NCI-H2171 treated with DMSO at 0.1 percent for 48 hours (cell line): ENCODE results near the gene RPL9.
A peak's percentile ranks its signal among the peaks of the same experiment; 100 is the strongest.
"Not testable (repeated sequence)": the region's sequence is repeated elsewhere in the genome, so short reads cannot be mapped to it uniquely, and the experiment has no call there.

Source experiments
- DNase-seq: peaks from one replicate; lab custom pipeline; 2025; lab: John Stamatoyannopoulos, UW

Gene RPL9

GRCh38 chr4:39458505-39459300, at the start of gene RPL9, which contains the start of gene LIAS:
Gene RPL9, minus strand, starts transcription at chr4:39458922. Its CDS starts 483 bp downstream, at chr4:39458439.
Gene LIAS, plus strand, starts transcription at chr4:39459056. Its CDS starts 62 bp downstream, at chr4:39459118.
- peak; percentile 88 for DNase-seq

DNA sequence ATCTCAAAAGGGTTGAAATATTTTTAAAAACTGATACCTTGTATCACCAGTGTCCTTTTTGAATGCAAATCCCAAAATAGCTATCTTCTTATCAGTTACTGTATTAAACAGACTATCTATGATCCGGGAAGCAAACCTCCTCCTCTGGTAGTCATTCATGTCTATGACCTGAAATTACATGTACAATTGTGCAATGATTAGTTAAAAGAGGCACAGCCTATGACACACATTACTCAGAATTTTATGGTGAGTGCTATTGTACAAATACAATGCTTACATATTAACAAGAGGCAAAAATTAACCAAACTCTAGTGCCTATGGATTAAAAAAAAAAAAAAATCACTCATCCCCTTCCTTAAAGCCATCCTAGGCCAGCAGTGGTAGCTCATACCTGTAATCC, 46.9 kb upstream of the RPL9 start:
- DNase-seq = no peak

GRCh38 chr4:39504538-39504937, 45.8 kb upstream of the RPL9 start:
- DNase-seq = no peak

DNA sequence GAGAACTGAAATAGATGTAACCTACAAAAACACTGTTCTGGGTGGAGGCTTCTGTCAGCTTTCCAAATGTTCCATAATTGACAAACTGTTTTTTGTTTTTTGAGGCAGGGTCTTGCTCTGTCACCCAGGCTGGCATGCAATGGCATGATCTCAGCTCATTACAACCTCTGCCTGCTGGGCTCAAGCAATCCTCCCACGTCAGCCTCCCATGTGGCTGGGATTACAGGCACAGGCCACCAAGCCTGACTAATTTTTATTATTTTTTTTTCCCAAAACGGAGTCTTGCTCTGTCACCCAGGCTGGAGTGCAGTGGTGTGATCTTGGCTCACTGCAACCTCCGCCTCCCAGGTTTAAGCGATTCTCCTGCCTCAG, 43.9 kb upstream of the RPL9 start:
- DNase-seq = not testable (repeated sequence)

DNA sequence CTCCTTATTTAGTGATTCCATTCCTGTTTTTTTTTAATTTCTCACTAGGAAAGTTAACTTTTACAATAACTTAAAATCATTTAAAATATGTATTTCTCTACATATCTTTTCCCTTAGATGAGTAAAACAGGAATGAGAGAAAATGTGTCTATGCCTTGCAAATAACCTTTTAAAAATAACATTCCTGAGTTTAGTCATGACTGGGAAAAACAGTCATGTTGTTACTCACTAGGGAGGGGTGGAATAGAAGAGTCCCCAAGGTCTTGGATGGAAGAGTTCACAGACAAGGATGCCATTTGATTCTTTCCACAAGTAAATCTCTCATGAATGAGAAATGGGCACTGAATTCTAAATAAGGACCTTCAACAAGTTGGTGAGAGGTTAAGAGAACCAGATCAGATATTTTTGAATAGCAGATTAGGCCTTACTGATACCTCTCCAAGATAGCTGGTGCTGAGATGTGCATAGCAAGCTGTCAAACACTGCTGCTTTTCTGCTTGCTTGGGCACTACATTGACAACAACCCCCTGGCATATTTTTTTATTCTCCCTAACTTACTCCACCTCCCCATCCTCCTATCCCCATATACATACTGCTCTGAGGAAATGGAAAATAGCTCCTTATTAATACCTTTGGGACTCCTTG, 43.4 kb upstream of the RPL9 start:
- no peak for DNase-seq

DNA sequence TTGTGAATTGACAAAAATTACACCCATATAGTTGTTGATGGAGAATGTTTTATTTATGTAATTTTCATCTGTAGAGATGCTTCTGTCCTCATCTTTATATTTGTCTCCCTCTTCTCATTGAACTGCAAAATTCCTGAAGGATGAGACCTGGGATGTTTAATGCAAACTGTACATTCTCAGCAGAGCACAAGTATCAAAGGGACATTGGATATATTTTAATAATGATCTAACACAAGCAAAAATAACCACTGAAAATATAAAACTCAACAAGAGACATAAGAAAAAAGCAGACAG, 40.0 kb upstream of the RPL9 start:
- no peak for DNase-seq

- no peak for DNase-seq
These were observed 39.4 kb upstream of the RPL9 start for GRCh38 chr4:39497909-39498726.

GRCh38 chr4:39495446-39496213, 36.9 kb upstream of the RPL9 start:
- no peak for DNase-seq

GRCh38 chr4:39494354-39494753, 35.6 kb upstream of the RPL9 start:
- DNase-seq = no peak

- DNase-seq = no peak
These were observed 31.6 kb upstream of the RPL9 start for GRCh38 chr4:39490322-39490721.

GRCh38 chr4:39486221-39486804, 27.6 kb upstream of the RPL9 start:
- no peak for DNase-seq

DNA sequence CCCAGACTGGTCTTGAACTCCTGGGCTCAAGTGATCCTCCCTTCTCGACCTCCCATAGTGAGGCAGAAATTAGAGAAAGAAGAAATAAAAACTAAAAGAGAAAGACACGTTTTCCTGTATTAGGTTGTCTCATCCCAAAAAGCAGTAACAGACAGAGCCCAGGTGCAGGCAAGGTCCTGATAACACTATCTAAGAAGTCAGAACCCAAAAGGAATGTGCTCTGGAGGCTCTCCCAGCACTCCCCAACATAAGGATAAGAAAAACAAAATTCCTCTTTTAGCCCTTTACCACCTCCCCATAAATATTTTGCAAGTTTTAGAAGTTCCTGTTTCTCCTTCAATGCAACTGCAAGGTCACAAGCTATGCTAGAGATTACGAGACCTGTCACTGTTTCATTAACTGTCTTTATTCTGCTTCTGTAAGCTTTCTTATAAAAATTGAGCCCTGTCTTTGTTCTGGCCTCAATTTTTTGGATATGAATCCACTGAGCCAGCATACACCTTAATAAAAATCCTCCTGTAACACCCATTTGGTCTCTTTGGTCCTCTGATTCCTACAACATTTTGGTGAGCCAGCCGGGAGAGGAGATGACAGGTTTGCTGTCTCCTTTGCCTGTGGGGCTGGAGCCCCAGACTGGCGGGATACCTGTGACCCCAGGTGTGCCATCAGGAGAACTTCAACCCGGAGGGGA, 26.0 kb upstream of the RPL9 start:
- no peak for DNase-seq

DNA sequence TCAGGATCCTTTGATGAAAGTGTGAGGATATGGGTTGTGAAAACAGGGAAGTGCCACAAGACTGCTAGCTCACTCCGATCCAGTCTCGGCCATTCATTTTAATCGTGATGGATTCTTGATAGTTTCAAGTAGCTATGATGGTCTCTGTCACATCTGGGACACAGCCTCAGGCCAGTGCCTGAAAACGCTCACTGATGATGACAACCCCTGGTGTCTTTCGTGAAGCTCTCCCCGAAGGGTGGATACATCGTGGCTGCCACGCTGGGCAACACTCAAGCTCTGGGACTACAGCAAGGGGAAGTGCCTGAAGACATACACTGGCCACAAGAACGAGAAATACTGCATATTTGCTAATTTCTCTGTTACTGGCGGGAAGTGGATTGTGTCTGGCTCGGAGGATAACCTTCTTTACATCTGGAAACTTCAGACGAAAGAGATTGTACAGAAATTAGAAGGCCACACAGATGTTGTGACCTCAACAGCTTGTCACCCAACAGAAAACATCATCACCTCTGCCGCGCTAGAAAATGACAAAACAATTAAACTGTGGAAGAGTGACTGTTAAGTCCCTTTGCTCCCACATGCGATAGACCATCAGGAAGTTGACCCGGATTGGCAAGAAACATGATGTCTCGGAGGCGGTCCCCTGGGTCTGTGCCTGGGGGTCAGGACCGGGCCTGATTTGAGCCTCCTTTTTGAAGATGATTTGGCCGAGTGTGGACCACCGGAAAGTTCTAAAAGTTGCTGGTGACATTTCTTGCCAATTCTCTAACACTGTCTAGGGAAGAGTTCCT, 22.4 kb upstream of the RPL9 start:
- DNase-seq = no peak

DNA sequence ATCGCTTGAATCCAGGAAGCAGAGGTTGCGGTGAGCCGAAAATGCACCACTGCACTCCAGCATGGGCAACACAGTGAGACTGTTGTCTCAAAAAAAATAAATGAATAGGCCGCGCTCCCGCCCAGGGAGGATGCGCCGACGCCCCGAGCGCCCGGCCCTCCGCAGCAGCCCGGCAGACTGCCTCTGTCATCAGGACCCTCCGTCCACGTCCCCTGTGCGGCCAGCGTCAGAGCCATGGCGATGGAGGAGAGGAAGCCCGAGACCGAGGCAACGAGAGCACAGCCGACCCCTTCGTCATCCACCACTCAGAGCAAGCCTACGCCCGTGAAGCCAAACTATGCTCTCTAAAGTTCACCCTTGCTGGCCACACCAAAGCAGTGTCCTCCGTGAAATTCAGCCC, 21.5 kb upstream of the RPL9 start:
- no peak for DNase-seq

DNA sequence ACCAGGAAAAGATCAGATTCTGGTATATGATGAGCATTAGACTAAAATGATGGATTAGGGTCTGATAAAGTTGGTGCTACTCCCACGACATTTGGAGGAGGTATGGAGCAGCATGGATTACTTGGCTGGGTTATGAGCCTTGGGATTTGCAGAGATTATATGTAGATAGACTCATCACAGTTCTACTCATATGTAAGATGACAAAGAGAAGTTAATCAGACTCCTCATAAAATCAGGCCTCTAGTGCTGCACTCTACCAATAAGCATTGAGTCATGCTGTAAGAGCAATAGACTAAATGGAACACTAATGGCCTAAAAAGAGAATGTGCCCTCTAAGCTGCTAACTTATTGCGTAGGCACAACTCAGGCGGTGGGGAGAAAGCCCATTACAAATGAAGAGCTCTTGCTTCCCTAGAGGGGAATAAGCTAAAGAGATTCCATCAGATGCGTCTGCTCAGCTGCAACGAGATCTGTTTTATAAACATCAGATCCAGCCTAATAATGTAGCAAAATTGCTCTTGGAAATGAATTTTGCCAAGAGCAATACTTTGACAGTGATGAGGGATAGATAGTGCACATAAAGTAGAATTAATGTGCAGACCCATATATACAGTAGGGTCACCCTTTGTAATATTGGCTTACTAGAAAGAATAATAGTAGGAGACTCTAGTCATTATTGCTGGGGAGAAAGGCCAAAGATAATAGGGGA, 17.6 kb upstream of the RPL9 start:
- no peak for DNase-seq

- no peak for DNase-seq
These were observed 13.7 kb upstream of the RPL9 start for GRCh38 chr4:39472396-39472795.

- DNase-seq = no peak
These were observed 11.7 kb upstream of the RPL9 start for GRCh38 chr4:39470402-39470801.

DNA sequence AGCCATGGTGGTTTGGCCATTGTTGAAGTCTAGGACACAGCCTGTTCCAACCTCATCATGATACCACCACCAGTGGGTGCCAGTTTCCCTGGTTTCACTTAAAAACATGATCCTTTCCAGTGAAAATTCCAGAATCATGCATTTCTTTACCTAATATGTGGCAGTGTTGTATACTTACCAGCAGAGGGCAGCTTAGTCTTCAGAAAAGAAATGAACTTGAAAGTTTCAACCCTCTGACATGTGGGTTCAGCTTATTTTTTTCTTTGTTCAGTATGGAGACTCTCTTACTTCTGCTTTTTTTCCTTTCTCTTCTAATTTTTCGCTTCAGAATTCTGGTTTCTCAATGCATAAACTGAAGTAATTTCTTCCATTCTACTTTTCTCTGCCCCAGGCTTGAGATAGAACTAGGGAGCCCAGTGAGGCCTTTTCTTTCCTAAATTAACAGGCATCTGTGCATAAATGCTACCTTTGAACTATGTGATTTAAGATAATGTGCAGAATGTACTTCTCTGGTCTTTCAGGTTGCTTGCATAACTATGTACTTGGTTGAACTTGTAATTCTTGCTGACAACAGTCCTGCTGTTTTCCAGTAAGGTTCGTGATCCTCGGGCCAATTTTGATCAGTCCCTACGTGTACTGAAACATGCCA, 10.8 kb upstream of the RPL9 start:
- peak; percentile 70 for DNase-seq

GRCh38 chr4:39467464-39467863, 8.7 kb upstream of the RPL9 start:
- no peak for DNase-seq
